HG02938 (cell line): ENCODE measurements around the gene GRB2.
"Not testable (repeated sequence)": the region's sequence is repeated elsewhere in the genome, so short reads cannot be mapped to it uniquely, and the experiment has no call there.

ENCODE experiments used
- ATAC-seq: cut with Tn5 transposase; IDR thresholded peaks from one replicate; pipeline ENCODE4 v1.9.1; 2021; ENCODE audit warnings: mild to moderate bottlenecking, moderate library complexity; ENCODE audit not compliant: unreplicated experiment

GRB2 gene

GRCh38 chr17:75325827-75326225, 79.7 kb downstream of the GRB2 start:
- ATAC-seq: no peak

- no peak for ATAC-seq
Measured at GRCh38 chr17:75325348-75325747, 80.1 kb downstream of the GRB2 start.

- no peak for ATAC-seq
Measured at GRCh38 chr17:75321506-75321905, 84.0 kb downstream of the GRB2 start.

- ATAC-seq: no peak
Measured at GRCh38 chr17:75319904-75320691, 85.4 kb downstream of the GRB2 start.

- ATAC-seq: no peak
Measured at GRCh38 chr17:75318615-75319222, 86.8 kb downstream of the GRB2 start.

GRCh38 chr17:75318211-75318610, 87.3 kb downstream of the GRB2 start:
- ATAC-seq: no peak

GRCh38 chr17:75317671-75318070, 87.8 kb downstream of the GRB2 start:
- no peak for ATAC-seq

GRCh38 chr17:75316253-75316652, 89.2 kb downstream of the GRB2 start:
- no peak for ATAC-seq

- no peak for ATAC-seq
Measured at GRCh38 chr17:75315541-75316243, 89.8 kb downstream of the GRB2 start.

- no peak for ATAC-seq
Measured at GRCh38 chr17:75313941-75314551, 91.4 kb downstream of the GRB2 start.

- ATAC-seq: no peak
Measured at GRCh38 chr17:75308732-75309629, 96.5 kb downstream of the GRB2 start.

- no peak for ATAC-seq
Measured at GRCh38 chr17:75307957-75308731, 97.3 kb downstream of the GRB2 start.

- no peak for ATAC-seq
Measured at GRCh38 chr17:75301502-75302206, 103.8 kb downstream of the GRB2 start.

- no peak for ATAC-seq
Measured at GRCh38 chr17:75301049-75301448, 104.4 kb downstream of the GRB2 start.

- ATAC-seq: no peak
Measured at GRCh38 chr17:75300280-75300679, 105.2 kb downstream of the GRB2 start.

- ATAC-seq: peak; percentile 55
Measured at GRCh38 chr17:75295201-75296158, 110.0 kb downstream of the GRB2 start.

GRCh38 chr17:75292810-75293448, 112.5 kb downstream of the GRB2 start:
- ATAC-seq: not testable (repeated sequence)
